Calu3 (cell line): ENCODE measurements around the gene ANGEL1. TPM values are rescaled to one million over a fixed set of nuclear protein-coding genes. Genes with fewer than 3 reads are reported as not detected.

Experiments used
- BruUV-seq: library from RNA; stranded (reverse); fragments of 400-500 nt; replicated peaks from 2 replicates; lab custom pipeline; 2021; lab: Mats Ljungman, UMichigan
- CTCF ChIA-PET: fragments of 300-600 bp; sonication (Branson Sonifier 250); formaldehyde crosslinking; loops from one replicate; lab custom pipeline; 2022; ENCODE audit warnings: antibody characterized with exemption; lab: Charles Lee
- DNase-seq: peaks from one replicate; pipeline ENCODE4 v3.0.0; 2022
- H3K27ac Mint-ChIP-seq: one replicate; pipeline ENCODE4 v1.8.0; 2022; ENCODE audit warnings: mixed read lengths; ENCODE audit not compliant: unreplicated experiment
- H3K27me3 Mint-ChIP-seq: one replicate; pipeline ENCODE4 v1.8.0; 2022; ENCODE audit warnings: mixed read lengths; ENCODE audit not compliant: unreplicated experiment
- H3K36me3 Mint-ChIP-seq: one replicate; pipeline ENCODE4 v1.8.0; 2022; ENCODE audit warnings: mild to moderate bottlenecking, moderate library complexity, mixed read lengths; ENCODE audit not compliant: insufficient read depth, unreplicated experiment
- H3K4me1 Mint-ChIP-seq: one replicate; pipeline ENCODE4 v1.8.0; 2022; ENCODE audit warnings: mild to moderate bottlenecking, low read depth, mixed read lengths; ENCODE audit not compliant: unreplicated experiment
- H3K4me3 Mint-ChIP-seq: one replicate; pipeline ENCODE4 v1.8.0; 2022; ENCODE audit warnings: mild to moderate bottlenecking, low read depth, moderate library complexity, mixed read lengths; ENCODE audit not compliant: unreplicated experiment
- H3K9me3 Mint-ChIP-seq: one replicate; pipeline ENCODE4 v1.8.0; 2022; ENCODE audit warnings: low read depth, mixed read lengths; ENCODE audit not compliant: unreplicated experiment
- intact Hi-C: fragments of 100-400 bp; cut with micrococcal nuclease; formaldehyde crosslinking; loops from one replicate; pipeline ENCODE4 v1.10.0; 2022; ENCODE audit not compliant: unreplicated experiment
- total RNA-seq: library from RNA; stranded (reverse); gene quantifications from 2 replicates; pipeline ENCODE4 v1.2.3, GENCODE V29; 2022
- TF ChIP-seq, protein P1 (sequence below): fragments of 200-600 bp; IDR thresholded peaks from one replicate; pipeline ENCODE4 v1.8.0; 2022; ENCODE audit warnings: antibody characterized with exemption; ENCODE audit not compliant: unreplicated experiment

Gene ANGEL1
- total RNA-seq, 1 experiment from 2014 or later, result 19.8 TPM

DNA sequence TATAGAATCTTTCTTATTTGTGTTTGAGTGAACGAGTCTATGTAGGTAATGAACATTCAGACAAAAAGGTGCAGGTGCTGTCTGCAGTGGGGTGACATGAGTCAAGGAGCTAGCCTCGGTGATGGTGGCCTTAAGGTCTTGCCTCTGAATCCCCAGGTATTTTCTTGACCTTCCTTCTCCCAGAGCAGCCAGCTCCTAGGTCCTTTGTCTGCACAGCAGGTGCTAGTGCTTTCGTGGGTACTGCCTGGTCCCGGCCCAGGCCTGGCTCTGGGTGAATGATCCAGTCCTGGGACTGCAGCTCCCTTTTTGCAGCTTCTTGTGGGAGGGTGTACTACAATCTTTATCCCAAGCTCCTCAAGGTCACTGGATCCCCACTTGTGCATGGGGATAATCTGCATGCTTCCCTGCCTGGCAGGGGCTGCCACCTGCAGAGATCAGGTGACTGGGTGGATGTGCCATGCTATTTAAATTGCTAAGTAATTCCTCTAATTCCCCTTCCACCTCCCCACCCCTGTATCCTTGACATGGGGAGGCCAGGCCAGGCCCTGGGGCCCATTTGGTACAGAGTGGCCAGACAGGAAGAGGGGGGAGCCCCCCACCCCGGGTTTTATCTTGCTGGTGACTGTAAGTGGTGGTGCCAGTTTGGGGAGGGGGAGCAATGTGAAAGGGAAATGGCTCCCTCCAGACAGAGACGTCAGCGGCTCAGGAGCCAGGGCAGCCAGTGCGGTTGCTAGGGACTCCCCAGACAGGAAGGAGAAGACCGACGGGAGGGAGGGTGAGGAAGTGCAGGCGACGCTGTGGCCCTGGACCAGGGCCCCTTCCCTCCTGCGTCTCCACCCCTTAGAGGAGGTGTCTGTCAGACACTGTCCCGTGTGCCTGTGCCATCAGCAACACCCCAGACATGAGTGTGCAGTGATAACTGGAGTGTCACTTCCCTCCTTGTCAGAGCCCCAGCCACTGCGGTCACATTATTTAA lies 44.7 kb downstream of the ANGEL1 start:
- CTCF ChIA-PET, result no interaction called here
- Mint-ChIP-seq H3K4me1 (no peaks in the 10 kb centered on the region), H3K36me3 (no peaks in the 10 kb centered on the region), H3K4me3 (no peak overlapping the region), H3K27me3 (peaks cover 53% of the 10 kb centered on the region), H3K27ac (no peak overlapping the region), H3K9me3 (no peaks in the 10 kb centered on the region)
- no peak for DNase-seq
- BruUV-seq, result no TSS peak
- intact Hi-C loops, result no loop called here
- TF ChIP-seq, protein P1, sequence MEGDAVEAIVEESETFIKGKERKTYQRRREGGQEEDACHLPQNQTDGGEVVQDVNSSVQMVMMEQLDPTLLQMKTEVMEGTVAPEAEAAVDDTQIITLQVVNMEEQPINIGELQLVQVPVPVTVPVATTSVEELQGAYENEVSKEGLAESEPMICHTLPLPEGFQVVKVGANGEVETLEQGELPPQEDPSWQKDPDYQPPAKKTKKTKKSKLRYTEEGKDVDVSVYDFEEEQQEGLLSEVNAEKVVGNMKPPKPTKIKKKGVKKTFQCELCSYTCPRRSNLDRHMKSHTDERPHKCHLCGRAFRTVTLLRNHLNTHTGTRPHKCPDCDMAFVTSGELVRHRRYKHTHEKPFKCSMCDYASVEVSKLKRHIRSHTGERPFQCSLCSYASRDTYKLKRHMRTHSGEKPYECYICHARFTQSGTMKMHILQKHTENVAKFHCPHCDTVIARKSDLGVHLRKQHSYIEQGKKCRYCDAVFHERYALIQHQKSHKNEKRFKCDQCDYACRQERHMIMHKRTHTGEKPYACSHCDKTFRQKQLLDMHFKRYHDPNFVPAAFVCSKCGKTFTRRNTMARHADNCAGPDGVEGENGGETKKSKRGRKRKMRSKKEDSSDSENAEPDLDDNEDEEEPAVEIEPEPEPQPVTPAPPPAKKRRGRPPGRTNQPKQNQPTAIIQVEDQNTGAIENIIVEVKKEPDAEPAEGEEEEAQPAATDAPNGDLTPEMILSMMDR, result no peak

DNA sequence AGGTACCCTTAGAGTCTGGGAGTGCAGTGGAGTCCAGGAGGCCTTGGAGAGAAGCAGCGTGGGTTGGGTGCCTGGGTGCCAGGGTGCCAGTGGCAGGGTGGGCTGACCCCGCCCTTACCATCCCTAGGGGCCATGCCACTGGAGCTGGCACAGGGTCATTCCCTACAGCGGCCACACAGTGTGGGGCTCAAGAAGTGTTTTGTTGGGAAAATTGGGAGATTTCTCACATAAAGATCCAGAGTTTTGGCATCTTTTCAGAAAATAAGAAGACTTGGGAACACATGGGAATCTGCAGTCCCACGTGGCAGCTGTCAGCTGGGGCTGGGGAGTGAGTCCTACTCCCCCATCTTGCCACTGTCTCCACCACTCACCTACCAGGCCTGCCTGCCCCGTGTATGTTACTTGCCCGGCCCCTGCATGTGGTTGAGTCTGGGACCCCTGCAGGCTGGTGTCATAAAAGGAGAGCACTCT lies 47.2 kb downstream of the ANGEL1 start:
- no peak for DNase-seq
- Mint-ChIP-seq H3K4me3 (no peak overlapping the region), H3K4me1 (no peaks in the 10 kb centered on the region), H3K27ac (no peak overlapping the region), H3K9me3 (no peaks in the 10 kb centered on the region), H3K27me3 (peaks cover 55% of the 10 kb centered on the region), H3K36me3 (peaks cover 12% of the 10 kb centered on the region)
- BruUV-seq, result no TSS peak
- TF ChIP-seq, protein P1, result no peak
- intact Hi-C loops, result no loop called here
- CTCF ChIA-PET, result no interaction called here

DNA sequence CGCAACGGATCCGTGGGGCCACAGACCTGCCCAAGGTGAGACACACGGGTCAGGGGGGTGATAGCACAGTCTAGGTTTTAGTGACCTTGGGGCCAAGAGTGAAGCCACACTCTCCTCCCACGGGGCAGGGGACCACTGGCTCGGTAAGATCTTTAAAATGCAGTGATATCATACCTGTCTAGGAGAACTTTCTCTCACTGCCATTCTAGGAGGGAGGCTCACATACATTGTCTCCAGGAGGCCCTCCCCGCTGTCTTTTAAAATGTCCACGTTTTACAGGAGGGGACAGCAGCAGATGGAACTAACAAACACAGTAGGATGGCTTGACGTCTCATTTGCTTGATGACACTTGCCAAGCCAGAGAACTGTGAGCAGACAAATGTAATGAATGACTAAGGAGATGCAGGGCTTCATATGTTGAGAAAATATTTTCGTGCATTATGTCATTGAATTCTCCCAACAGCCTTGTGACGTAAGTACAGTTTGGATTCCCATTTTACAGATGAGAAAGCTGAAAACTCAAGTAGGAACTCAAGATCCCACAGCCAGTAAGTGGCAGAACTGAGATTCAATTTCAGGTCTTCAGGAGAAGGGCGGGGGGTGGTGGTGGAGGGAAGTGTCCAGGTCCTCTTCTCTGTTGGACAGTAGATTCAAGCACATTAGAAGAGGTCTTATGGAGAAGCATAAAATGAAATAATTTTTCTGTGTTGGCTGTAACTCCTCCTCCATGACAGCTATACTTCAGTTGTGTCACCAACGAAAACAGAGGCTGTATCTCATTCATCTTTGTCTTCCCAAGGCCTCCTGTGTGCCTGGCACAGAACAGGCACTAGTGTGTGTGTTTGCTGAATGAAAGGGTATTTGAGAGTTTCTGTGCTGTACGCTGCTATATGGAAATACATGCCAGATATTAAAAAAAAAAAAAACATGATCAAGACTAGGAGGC lies 49.3 kb downstream of the ANGEL1 start:
- DNase-seq, result no peak
- Mint-ChIP-seq H3K27me3 (peaks cover 66% of the 10 kb centered on the region), H3K4me1 (no peaks in the 10 kb centered on the region), H3K9me3 (no peaks in the 10 kb centered on the region), H3K4me3 (no peak overlapping the region), H3K27ac (no peak overlapping the region), H3K36me3 (peaks cover 12% of the 10 kb centered on the region)
- CTCF ChIA-PET, result no interaction called here
- BruUV-seq, result no TSS peak
- TF ChIP-seq, protein P1, result no peak
- intact Hi-C loops, result no loop called here

DNA sequence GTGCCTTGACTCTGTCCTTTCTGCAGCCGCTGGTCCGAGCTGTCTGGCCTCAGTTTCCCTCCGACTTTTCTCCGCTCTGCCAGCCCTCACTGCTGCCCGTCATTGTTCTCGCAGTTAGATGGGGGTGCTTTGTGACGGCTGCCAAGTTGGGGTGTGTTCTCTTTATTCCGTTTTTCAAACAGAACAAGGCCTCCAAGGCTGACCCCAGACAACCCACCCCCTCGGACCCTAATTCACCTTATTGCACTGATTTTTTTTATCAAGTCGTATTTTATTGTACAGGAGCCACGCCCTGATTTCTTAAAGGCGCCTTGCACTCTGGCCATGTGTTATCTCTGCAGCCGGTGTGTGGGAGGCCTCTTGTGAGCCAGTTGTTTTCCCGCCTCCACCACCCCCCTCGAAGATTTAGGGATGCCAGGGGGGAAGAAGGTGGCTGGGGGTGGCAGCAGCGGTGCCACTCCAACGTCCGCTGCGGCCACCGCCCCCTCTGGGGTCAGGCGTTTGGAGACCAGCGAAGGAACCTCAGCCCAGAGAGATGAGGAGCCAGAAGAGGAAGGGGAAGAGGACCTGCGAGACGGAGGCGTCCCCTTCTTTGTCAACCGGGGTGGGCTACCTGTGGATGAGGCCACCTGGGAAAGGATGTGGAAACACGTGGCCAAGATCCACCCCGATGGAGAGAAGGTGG lies 50.1 kb downstream of the ANGEL1 start:
- BruUV-seq, result no TSS peak
- no peaks in the 10 kb centered on the region for H3K9me3 Mint-ChIP-seq
- H3K4me3 Mint-ChIP-seq, result peak overlapping the region; percentile 67
- H3K36me3 Mint-ChIP-seq, result peaks cover 12% of the 10 kb centered on the region
- DNase-seq, result no peak
- CTCF ChIA-PET, result no interaction called here
- peaks cover 75% of the 10 kb centered on the region for H3K27me3 Mint-ChIP-seq
- intact Hi-C loops, result no loop called here
- no peaks in the 10 kb centered on the region for H3K4me1 Mint-ChIP-seq
- no peak overlapping the region for H3K27ac Mint-ChIP-seq
- TF ChIP-seq, protein P1, result no peak
